ENCODE measurements around the gene CD83.

Gene CD83

DNA sequence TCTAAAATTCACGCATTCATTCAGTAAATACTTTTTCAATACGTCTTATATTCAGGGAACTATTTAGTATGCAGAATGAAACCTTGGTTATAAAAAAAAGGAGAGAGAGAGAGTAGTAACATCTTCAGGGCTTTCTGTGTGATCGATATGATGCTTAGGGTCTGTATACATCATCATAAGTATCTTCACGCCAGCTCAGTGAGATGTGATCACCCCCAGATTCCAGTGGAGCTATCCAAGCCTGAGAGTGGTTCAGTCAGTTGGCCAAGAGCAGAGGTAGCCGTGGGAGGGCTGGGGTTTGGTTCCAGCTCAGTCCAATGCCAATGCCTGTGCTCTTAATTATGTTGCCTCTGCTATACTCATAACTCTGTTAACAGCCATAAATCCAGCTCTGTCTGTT lies 8.6 kb downstream of the CD83 start:
- no peak for DNase-seq (ENCODE audit: low read depth)

- DNase-seq (ENCODE audit: low read depth) = no peak
Observed at GRCh38 chr6:14127611-14128010, 10.0 kb downstream of the CD83 start.

- DNase-seq (ENCODE audit: low read depth) = no peak
Observed at GRCh38 chr6:14128012-14128411, 10.4 kb downstream of the CD83 start.

GRCh38 chr6:14128746-14129145 lies 11.2 kb downstream of the CD83 start:
- no peak for DNase-seq (ENCODE audit: low read depth)

- no peak for DNase-seq (ENCODE audit: low read depth)
Observed at GRCh38 chr6:14129575-14129974, 12.0 kb downstream of the CD83 start.

GRCh38 chr6:14130435-14131075 lies 13.0 kb downstream of the CD83 start:
- no peak for DNase-seq (ENCODE audit: low read depth)

DNA sequence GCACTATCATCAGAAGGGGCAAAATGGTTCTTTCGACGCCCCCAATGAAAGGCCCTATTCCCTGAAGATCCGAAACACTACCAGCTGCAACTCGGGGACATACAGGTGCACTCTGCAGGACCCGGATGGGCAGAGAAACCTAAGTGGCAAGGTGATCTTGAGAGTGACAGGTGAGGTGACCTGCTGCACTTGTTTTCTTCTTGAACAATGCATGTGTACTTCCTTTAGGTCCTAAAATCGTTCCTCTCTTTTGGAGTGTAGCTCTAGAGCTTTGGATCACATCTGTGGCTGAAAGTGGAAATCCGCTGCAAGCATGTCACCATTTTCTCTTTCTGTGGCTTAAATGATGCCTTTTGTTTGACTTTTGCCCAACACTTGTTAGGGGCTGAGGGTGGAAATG lies 14.0 kb downstream of the CD83 start:
- DNase-seq (ENCODE audit: low read depth) = no peak

DNA sequence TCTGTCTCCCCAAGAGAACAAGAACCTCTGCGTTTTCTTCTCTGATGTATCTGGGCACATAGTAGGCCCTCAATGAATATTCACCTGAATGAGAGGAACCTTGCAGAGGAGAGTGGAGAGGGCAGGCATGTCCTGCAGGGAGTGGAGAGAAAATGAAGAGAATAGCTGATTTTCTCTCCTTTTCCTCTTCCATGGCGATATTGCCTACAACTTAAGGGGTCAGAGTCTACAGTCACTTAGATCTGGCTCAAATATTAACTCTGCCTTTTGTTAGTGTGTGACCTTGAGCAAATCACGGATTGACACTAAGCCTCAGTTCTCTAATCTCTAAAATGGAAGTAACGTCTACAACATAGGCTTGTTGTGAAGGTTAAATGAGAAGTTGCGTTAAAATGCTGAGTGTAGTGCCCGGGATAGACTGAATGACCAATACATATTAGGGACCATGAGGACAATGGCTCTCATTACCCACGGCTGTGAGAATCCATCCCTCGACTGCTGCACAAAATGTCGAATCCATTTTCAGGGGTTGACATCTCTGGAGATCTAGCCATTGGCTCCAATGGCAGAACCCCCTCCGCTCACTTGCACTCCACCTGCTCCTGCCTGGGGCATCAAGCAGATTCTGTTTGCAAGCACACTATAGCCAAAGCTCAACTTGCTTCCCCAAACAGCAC lies 14.8 kb downstream of the CD83 start:
- DNase-seq (ENCODE audit: low read depth) = no peak

DNA sequence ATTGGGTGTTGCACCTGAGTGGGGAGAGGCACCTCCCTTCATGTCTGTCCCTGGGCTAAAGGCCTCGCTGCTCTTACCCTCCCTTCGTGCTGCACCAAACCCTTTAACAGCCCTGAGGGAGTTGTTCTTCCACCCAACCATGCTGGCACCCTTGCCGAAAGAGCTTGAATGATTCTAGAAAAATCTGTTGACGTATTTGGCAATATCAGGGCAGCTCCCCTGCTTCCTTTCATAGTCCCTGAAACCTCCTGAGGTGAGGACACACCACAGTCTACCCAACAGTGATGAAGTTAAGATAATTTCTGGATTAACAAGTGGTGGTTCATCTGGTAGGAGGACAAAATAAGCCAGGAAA lies 15.3 kb downstream of the CD83 start:
- DNase-seq (ENCODE audit: low read depth) = no peak

DNA sequence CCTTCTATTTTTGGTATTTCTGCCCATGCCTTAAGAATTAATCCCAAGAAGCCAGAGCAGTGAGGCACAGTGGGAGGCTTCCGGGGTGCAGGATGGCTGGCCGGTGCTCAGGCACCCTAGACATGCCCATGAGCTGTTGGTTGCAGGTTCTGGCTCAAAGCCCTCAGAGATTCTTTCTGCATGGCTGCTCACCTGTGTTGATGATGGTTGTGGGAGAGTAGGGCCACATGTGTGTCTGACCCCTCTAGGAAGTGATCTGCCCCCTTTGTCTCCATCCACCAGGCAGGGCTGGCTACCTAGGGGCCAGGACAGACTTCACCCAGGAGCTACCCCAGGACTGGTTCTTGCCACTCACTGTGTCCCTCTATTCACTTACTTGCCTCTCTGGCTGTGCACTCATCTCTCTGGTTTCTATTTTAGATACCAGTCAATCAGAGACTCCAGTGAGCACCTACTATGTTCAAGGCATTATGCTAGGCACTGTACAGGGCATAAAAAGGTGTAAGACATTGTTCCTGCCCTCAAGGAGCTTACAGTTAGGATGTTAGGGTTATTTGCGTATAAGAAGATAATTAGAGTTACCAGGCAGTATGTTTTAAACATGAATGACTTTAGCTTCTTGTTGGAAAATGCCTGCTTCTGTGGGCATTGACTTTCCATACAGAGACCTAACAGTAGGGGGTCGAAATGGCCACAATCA lies 16.8 kb downstream of the CD83 start:
- no peak for DNase-seq (ENCODE audit: low read depth)

- no peak for DNase-seq (ENCODE audit: low read depth)
Observed at GRCh38 chr6:14135893-14136539, 18.4 kb downstream of the CD83 start.

GRCh38 chr6:14138701-14139215 lies 21.2 kb downstream of the CD83 start:
- DNase-seq (ENCODE audit: low read depth) = no peak

DNA sequence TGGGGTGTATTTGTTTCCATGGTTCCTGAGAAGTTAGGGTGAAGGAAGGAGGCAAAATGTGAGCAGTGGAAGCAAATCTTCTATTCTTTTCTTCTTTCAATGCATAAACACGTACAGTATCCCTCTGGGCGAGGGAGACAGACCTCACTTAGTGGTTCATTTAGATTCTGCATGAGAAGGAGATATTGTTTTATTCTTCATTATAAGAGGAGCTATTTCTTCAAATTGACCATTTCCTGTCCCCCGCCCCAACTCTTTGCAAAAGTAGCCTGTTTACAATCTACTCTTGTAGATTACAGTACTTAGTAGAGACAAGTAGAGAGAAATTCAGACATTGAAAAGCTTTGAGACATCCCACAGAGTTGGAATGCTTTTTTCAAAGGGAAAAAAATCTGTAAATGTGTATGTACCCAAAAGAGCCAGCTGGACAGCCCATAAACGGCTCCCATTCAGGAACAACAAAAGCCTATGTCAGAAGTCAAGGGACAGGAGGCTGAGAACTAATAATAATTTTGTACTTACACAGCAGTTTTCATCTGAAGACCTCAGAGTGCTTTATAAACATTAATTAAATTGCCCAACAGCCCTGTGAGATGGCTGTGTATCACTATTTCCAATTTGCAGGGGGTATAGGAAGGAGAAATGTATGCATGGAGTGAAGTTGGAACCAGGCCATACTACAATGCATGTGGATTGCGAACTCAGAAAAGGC lies 23.9 kb downstream of the CD83 start:
- DNase-seq (ENCODE audit: low read depth) = no peak

- DNase-seq (ENCODE audit: low read depth) = no peak
Observed at GRCh38 chr6:14142063-14142450, 24.5 kb downstream of the CD83 start.

DNA sequence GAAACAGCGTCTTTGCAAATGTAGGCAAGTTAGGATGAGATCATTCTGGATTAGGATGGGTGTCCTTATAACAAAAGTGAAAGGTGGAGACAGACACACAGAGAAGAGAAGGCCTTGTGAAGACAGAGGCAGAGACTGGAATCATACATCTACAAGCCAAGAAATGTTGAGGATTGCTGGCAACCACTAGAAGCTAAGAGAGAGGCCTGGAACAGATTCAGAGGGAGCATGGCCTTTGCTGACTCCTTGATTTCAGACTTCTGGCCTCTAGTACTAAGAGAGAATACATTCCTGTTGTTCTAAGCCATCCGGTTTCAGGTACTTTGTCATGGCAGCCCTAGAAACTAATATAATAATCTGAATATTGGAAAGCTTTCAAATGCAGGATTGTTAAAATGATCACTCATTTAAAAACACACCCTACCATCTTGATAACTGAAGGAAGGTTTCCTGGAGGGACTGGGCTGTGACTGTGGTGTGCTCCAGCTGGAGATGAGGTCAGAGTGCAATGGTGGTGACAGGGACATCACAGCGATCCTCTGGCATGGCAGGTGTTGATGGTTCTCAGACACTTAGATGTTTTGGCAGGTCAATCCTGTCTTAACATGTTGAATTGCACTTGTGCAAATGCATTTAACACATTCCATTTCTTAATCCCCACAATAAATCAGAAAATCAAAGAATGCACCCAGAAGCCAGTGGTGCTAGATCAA lies 25.1 kb downstream of the CD83 start:
- DNase-seq (ENCODE audit: low read depth) = no peak

DNA sequence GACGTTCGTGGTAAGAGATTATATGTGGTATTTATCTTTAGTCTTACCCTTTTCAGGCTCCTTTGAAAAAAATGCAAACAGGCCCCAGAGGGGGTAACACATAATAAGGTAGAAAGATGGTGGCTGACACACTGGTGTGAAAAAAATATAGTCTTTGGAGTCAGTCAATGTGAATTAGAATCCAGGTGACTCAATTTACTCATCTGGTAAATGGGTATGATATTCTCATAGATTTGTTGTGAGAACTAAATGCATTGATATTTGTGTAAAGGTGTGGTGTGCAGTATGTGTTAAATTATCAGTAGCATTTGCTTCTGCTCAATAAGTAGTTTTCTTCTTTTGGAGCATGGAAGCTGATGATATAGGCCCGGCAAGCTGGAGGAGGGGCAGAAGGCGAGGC lies 25.7 kb downstream of the CD83 start:
- DNase-seq (ENCODE audit: low read depth) = no peak

DNA sequence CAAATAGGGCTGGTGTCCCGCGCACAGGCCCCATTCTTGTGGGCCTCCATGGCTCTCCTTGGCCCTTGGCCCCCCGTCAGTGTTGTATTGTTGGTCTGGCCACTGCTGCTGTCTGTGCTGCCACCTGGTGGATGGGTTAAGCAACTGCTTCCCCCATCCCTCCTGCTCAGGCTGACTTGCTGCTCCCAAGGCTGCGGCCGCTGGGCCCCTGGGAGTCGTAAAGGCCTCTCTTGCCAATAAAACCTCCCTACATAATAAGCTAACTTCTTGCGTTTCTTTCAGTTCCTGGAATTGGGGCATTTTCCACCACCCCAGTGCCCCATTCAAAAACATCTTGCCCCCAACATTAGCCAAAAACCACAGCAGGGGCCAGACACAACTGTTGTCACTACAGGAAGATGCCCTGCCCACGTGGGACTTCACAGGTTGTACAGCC lies 27.1 kb downstream of the CD83 start:
- DNase-seq (ENCODE audit: low read depth) = peak; percentile 22

DNA sequence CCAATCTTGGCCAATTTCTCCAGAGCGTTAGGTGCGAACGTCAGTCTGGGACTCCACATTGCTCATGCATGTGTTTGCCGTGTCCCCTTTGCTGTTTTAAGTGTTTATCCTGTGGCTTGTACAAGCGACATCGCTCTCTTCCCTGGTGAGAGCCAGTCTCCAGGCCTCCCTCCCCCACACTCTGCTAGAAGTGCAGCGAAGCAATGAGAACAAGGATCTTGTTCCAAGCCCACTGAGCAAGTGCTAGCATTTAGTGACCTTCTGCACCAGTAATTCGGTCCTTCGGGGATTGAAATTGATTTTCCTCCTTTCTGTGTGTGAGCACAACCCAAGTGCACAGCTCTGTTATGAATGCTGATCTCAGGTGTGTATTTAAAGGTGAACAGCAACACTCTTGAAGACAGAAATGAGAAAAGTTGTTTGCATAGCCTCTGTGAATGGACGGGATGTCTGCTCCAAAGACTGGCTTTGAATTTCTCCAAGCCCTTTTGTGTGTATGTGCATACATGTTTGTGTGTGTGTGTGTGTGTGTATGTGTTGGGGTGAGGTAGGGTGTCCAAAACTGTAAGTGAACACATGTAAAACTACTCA lies 29.0 kb downstream of the CD83 start:
- DNase-seq (ENCODE audit: low read depth) = no peak

- DNase-seq (ENCODE audit: low read depth) = no peak
Observed at GRCh38 chr6:14147891-14148290, 30.3 kb downstream of the CD83 start.

GRCh38 chr6:14148471-14148870 lies 30.9 kb downstream of the CD83 start:
- DNase-seq (ENCODE audit: low read depth) = no peak

All from HS-5 (cell line).